Measurements from ENCODE around the gene ZBBX. TPM values are rescaled to one million over a fixed set of nuclear protein-coding genes. Genes with fewer than 3 reads are reported as not detected.

ZBBX gene
- total RNA-seq, 1 donor from 2014 or later: not detected

GRCh38 chr3:167251678-167252077 lies 128.4 kb downstream of the ZBBX start:
- Mint-ChIP-seq H3K36me3 (ENCODE audit: unreplicated experiment) (no peaks in the 10 kb centered on the region), H3K4me1 (ENCODE audit: unreplicated experiment) (no peaks in the 10 kb centered on the region), H3K27me3 (ENCODE audit: unreplicated experiment) (peaks cover 6% of the 10 kb centered on the region), H3K4me3 (ENCODE audit: unreplicated experiment) (no peak overlapping the region), H3K27ac (ENCODE audit: unreplicated experiment) (no peak overlapping the region), H3K9me3 (ENCODE audit: unreplicated experiment) (peaks cover 4% of the 10 kb centered on the region)
- no peak for DNase-seq (ENCODE audit: extremely low spot score, unreplicated experiment)
- no peak for TF ChIP-seq CTCF (IDR thresholded peaks at IDR 0.05)

- no peak for DNase-seq (ENCODE audit: extremely low spot score, unreplicated experiment)
- Mint-ChIP-seq H3K36me3 (ENCODE audit: unreplicated experiment) (no peaks in the 10 kb centered on the region), H3K9me3 (ENCODE audit: unreplicated experiment) (peaks cover 4% of the 10 kb centered on the region), H3K27me3 (ENCODE audit: unreplicated experiment) (no peaks in the 10 kb centered on the region), H3K4me1 (ENCODE audit: unreplicated experiment) (no peaks in the 10 kb centered on the region), H3K4me3 (ENCODE audit: unreplicated experiment) (no peak overlapping the region), H3K27ac (ENCODE audit: unreplicated experiment) (no peak overlapping the region)
- no peak for TF ChIP-seq CTCF (IDR thresholded peaks at IDR 0.05)
These were observed 133.8 kb downstream of the ZBBX start for GRCh38 chr3:167246252-167246651.

- no peak for TF ChIP-seq CTCF (IDR thresholded peaks at IDR 0.05)
- H3K9me3 Mint-ChIP-seq (ENCODE audit: unreplicated experiment): no peaks in the 10 kb centered on the region
- no peaks in the 10 kb centered on the region for H3K4me1 Mint-ChIP-seq (ENCODE audit: unreplicated experiment)
- DNase-seq (ENCODE audit: extremely low spot score, unreplicated experiment): no peak
- no peaks in the 10 kb centered on the region for H3K36me3 Mint-ChIP-seq (ENCODE audit: unreplicated experiment)
- no peaks in the 10 kb centered on the region for H3K27me3 Mint-ChIP-seq (ENCODE audit: unreplicated experiment)
- no peak overlapping the region for H3K4me3 Mint-ChIP-seq (ENCODE audit: unreplicated experiment)
- H3K27ac Mint-ChIP-seq (ENCODE audit: unreplicated experiment): no peak overlapping the region
These were observed 138.8 kb downstream of the ZBBX start for GRCh38 chr3:167241048-167241845.

GRCh38 chr3:167228135-167228534 lies 152.0 kb downstream of the ZBBX start:
- no peak for DNase-seq (ENCODE audit: extremely low spot score, unreplicated experiment)
- no peak overlapping the region for H3K27ac Mint-ChIP-seq (ENCODE audit: unreplicated experiment)
- H3K36me3 Mint-ChIP-seq (ENCODE audit: unreplicated experiment): no peaks in the 10 kb centered on the region
- no peaks in the 10 kb centered on the region for H3K4me1 Mint-ChIP-seq (ENCODE audit: unreplicated experiment)
- peaks cover 3% of the 10 kb centered on the region for H3K9me3 Mint-ChIP-seq (ENCODE audit: unreplicated experiment)
- TF ChIP-seq CTCF (IDR thresholded peaks at IDR 0.05): no peak
- H3K27me3 Mint-ChIP-seq (ENCODE audit: unreplicated experiment): no peaks in the 10 kb centered on the region
- H3K4me3 Mint-ChIP-seq (ENCODE audit: unreplicated experiment): no peak overlapping the region

- no peak for DNase-seq (ENCODE audit: extremely low spot score, unreplicated experiment)
- H3K4me1 Mint-ChIP-seq (ENCODE audit: unreplicated experiment): no peaks in the 10 kb centered on the region
- H3K27me3 Mint-ChIP-seq (ENCODE audit: unreplicated experiment): no peaks in the 10 kb centered on the region
- H3K36me3 Mint-ChIP-seq (ENCODE audit: unreplicated experiment): no peaks in the 10 kb centered on the region
- no peak overlapping the region for H3K27ac Mint-ChIP-seq (ENCODE audit: unreplicated experiment)
- TF ChIP-seq CTCF (IDR thresholded peaks at IDR 0.05): no peak
- H3K9me3 Mint-ChIP-seq (ENCODE audit: unreplicated experiment): peaks cover 12% of the 10 kb centered on the region
- H3K4me3 Mint-ChIP-seq (ENCODE audit: unreplicated experiment): no peak overlapping the region
These were observed 154.3 kb downstream of the ZBBX start for GRCh38 chr3:167225821-167226220.

All from osteocyte (in vitro differentiated cells).